Panc1 (cell line): ENCODE measurements around the gene PPP1R18. TPM values are rescaled to one million over a fixed set of nuclear protein-coding genes. Genes with fewer than 3 reads are reported as not detected.
"Not testable (repeated sequence)": the region's sequence is repeated elsewhere in the genome, so short reads cannot be mapped to it uniquely, and the experiment has no call there.

Experiments used
- ATAC-seq: fragments of 200-7000 bp; cut with Tn5 transposase; 2 replicates; pipeline ENCODE4 v1.9.1; 2020; ENCODE audit warnings: mild to moderate bottlenecking, moderate library complexity
- BruUV-seq: library from RNA; stranded (reverse); fragments of 400-500 nt; replicated peaks from 2 replicates; lab custom pipeline; 2021; lab: Mats Ljungman, UMichigan
- CTCF ChIA-PET: fragments of 300-600 bp; sonication (Branson Sonifier 250); formaldehyde crosslinking; loops from one replicate; lab custom pipeline; 2022; ENCODE audit warnings: antibody characterized with exemption; lab: Charles Lee
- POLR2A ChIA-PET: fragments of 300-600 bp; sonication (Branson Sonifier 250); formaldehyde crosslinking; loops from one replicate; lab custom pipeline; 2022; ENCODE audit warnings: antibody characterized with exemption; lab: Charles Lee
- DNase-seq: peaks from one replicate; pipeline ENCODE4 v3.0.0-alpha.2; 2010; ENCODE audit warnings: low read depth, low spot score
- H3K27ac ChIP-seq: 2 replicates; pipeline ENCODE4 v1.5.1; 2011; ENCODE audit warnings: mild to moderate bottlenecking, low read length, inconsistent platforms
- H3K27me3 ChIP-seq: fragments of 200-500 bp; sonication (Bioruptor generic); 2 replicates; pipeline ENCODE4 v1.6.0; 2014; ENCODE audit warnings: low read length, inconsistent platforms; ENCODE audit not compliant: control insufficient read depth, insufficient read depth
- H3K36me3 ChIP-seq: fragments of 200-500 bp; sonication (Bioruptor generic); 2 replicates; pipeline ENCODE4 v1.5.1; 2014; ENCODE audit warnings: inconsistent platforms, mild to moderate bottlenecking, low read length, moderate library complexity; ENCODE audit not compliant: control insufficient read depth, insufficient read depth
- H3K4me1 ChIP-seq: 2 replicates; pipeline ENCODE4 v1.5.1; 2011; ENCODE audit warnings: inconsistent platforms, mild to moderate bottlenecking, low read length, moderate library complexity; ENCODE audit not compliant: control insufficient read depth, insufficient read depth
- H3K4me3 ChIP-seq, 2 experiments: 2 replicates each; pipeline ENCODE4 v1.5.1; 2011 to 2012; ENCODE audit warnings: low read depth in 2 of 2, low read length in 2 of 2, mild to moderate bottlenecking in 2 of 2, inconsistent platforms in 1 of 2, moderate library complexity in 1 of 2
- H3K9me3 ChIP-seq: fragments of 200-500 bp; sonication (Bioruptor generic); 2 replicates; pipeline ENCODE4 v1.5.1; 2014; ENCODE audit warnings: low read depth, mild to moderate bottlenecking, inconsistent platforms, low read length, moderate library complexity; ENCODE audit not compliant: control insufficient read depth, insufficient read depth
- CTCF ChIP-seq: fragments of 450-650 bp; IDR thresholded peaks from 2 replicates; pipeline ENCODE4 v1.5.1; 2017; ENCODE audit warnings: mild to moderate bottlenecking
- POLR2AphosphoS5 ChIP-seq: IDR thresholded peaks from 2 replicates; pipeline ENCODE4 v1.6.1; 2012; ENCODE audit warnings: mild to moderate bottlenecking, low read depth, low read length, moderate library complexity
- REST ChIP-seq, 2 experiments: IDR thresholded peaks; 2 replicates each; pipeline ENCODE4 v1.6.1; 2011 to 2012; ENCODE audit warnings: low read depth in 2 of 2, control low read depth in 1 of 2, low read length in 1 of 2, mild to moderate bottlenecking in 1 of 2, moderate library complexity in 1 of 2; ENCODE audit not compliant: insufficient read depth in 1 of 2
- SIN3A ChIP-seq: IDR thresholded peaks from 2 replicates; pipeline ENCODE4 v1.6.1; 2012; ENCODE audit warnings: low read depth, mild to moderate bottlenecking, low read length, moderate library complexity, borderline replicate concordance; ENCODE audit not compliant: insufficient read depth
- TCF7L2 ChIP-seq: IDR thresholded peaks from 2 replicates; pipeline ENCODE4 v1.6.1; 2011; ENCODE audit warnings: mild to moderate bottlenecking, low read depth, low read length, inconsistent platforms
- in situ Hi-C: cut with HindIII; loops from 2 replicates; pipeline ENCODE4 v1.10.0; 2016; ENCODE audit warnings: low sequenced_read_pairs, low pct_unique_long_range_greater_than_20kb
- intact Hi-C: fragments of 100-400 bp; cut with micrococcal nuclease; formaldehyde crosslinking; loops from one replicate; pipeline ENCODE4 v1.10.0; 2022; ENCODE audit not compliant: unreplicated experiment
- total RNA-seq: library from RNA; stranded (reverse); gene quantifications from one replicate; pipeline ENCODE4 v1.2.1, GENCODE V29; 2021; ENCODE audit not compliant: unreplicated experiment

The PPP1R18 gene
- total RNA-seq, 1 experiment from 2014 or later: 55.3 TPM

GRCh38 chr6:30666300-30666699 is 20.1 kb downstream of the PPP1R18 start:
- H3K27me3 ChIP-seq, H3K4me1 ChIP-seq, H3K27ac ChIP-seq, ATAC-seq, in situ Hi-C loops, POLR2A ChIA-PET, H3K9me3 ChIP-seq, DNase-seq, BruUV-seq, intact Hi-C loops, CTCF ChIA-PET, H3K4me3 ChIP-seq: not testable (repeated sequence)
- peaks cover 14% of the 10 kb centered on the region for H3K36me3 ChIP-seq

- H3K4me3 ChIP-seq: no peak overlapping the region
- TF ChIP-seq REST (IDR thresholded peaks at IDR 0.05; ENCODE audit: insufficient read depth in 1 of 2, low read depth in 2 of 2, low read length in 1 of 2): no peak
- no peak for TF ChIP-seq CTCF
- TF ChIP-seq SIN3A: no peak
- TF ChIP-seq POLR2AphosphoS5: no peak
- TF ChIP-seq TCF7L2: no peak
- BruUV-seq: no TSS peak
- H3K36me3 ChIP-seq: peaks cover 14% of the 10 kb centered on the region
- POLR2A ChIA-PET: no interaction called here
- no peaks in the 10 kb centered on the region for H3K27me3 ChIP-seq
- intact Hi-C loops: no loop called here
- no peak overlapping the region for H3K27ac ChIP-seq
- in situ Hi-C loops: no loop called here
- H3K9me3 ChIP-seq: no peaks in the 10 kb centered on the region
- no peaks in the 10 kb centered on the region for H3K4me1 ChIP-seq
- no peak for DNase-seq
- CTCF ChIA-PET: no interaction called here
- no peak for ATAC-seq
These were observed 21.3 kb downstream of the PPP1R18 start for GRCh38 chr6:30664994-30665767.

- ATAC-seq, H3K4me3 ChIP-seq, in situ Hi-C loops, intact Hi-C loops, H3K9me3 ChIP-seq, DNase-seq, H3K27me3 ChIP-seq, H3K4me1 ChIP-seq, H3K27ac ChIP-seq, BruUV-seq, CTCF ChIA-PET, H3K36me3 ChIP-seq: not testable (repeated sequence)
- POLR2A ChIA-PET: interaction anchor here (0.6 kb wide), 1 partner anchor 389 kb away, joined by 3 read pairs; no protein-coding TSS in a partner anchor
These were observed 28.5 kb downstream of the PPP1R18 start for GRCh38 chr6:30657922-30658321.
